Fibroblast of villous mesenchyme (primary cell): ENCODE results near the gene STAMBP. TPM values are rescaled to one million over a fixed set of nuclear protein-coding genes. Genes with fewer than 3 reads are reported as not detected.
"Not testable (repeated sequence)": the region's sequence is repeated elsewhere in the genome, so short reads cannot be mapped to it uniquely, and the experiment has no call there.

Source experiments
- DNase-seq: peaks from one replicate; pipeline ENCODE4 v3.0.0-alpha.2; 2010; ENCODE audit warnings: low read depth
- H3K4me3 ChIP-seq: 2 replicates; pipeline ENCODE4 v1.5.1; 2011; ENCODE audit warnings: low read depth, mild to moderate bottlenecking, low read length
- total RNA-seq: library from RNA; depleted of rRNA; stranded (reverse); fragments of >200 nt; gene quantifications from 2 replicates; pipeline ENCODE4 v1.2.3, GENCODE V29; 2012
- TF ChIP-seq, protein P1 (sequence below): IDR thresholded peaks from 2 replicates; pipeline ENCODE4 v1.5.1; 2012; ENCODE audit warnings: low read depth, mild to moderate bottlenecking, low read length; ENCODE audit not compliant: insufficient read depth

The STAMBP gene
- total RNA-seq, 1 donor = 28.5 TPM

- no peak for DNase-seq
- TF ChIP-seq, protein P1, sequence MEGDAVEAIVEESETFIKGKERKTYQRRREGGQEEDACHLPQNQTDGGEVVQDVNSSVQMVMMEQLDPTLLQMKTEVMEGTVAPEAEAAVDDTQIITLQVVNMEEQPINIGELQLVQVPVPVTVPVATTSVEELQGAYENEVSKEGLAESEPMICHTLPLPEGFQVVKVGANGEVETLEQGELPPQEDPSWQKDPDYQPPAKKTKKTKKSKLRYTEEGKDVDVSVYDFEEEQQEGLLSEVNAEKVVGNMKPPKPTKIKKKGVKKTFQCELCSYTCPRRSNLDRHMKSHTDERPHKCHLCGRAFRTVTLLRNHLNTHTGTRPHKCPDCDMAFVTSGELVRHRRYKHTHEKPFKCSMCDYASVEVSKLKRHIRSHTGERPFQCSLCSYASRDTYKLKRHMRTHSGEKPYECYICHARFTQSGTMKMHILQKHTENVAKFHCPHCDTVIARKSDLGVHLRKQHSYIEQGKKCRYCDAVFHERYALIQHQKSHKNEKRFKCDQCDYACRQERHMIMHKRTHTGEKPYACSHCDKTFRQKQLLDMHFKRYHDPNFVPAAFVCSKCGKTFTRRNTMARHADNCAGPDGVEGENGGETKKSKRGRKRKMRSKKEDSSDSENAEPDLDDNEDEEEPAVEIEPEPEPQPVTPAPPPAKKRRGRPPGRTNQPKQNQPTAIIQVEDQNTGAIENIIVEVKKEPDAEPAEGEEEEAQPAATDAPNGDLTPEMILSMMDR = no peak
- H3K4me3 ChIP-seq = no peak overlapping the region
Observed at GRCh38 chr2:73899801-73900336, 71.1 kb downstream of the STAMBP start.

- no peak overlapping the region for H3K4me3 ChIP-seq
- TF ChIP-seq, protein P1 = no peak
- no peak for DNase-seq
Observed at GRCh38 chr2:73901143-73901542, 72.4 kb downstream of the STAMBP start.

GRCh38 chr2:73902284-73902683, 73.5 kb downstream of the STAMBP start:
- no peak for DNase-seq
- no peak overlapping the region for H3K4me3 ChIP-seq
- TF ChIP-seq, protein P1 = no peak

DNA sequence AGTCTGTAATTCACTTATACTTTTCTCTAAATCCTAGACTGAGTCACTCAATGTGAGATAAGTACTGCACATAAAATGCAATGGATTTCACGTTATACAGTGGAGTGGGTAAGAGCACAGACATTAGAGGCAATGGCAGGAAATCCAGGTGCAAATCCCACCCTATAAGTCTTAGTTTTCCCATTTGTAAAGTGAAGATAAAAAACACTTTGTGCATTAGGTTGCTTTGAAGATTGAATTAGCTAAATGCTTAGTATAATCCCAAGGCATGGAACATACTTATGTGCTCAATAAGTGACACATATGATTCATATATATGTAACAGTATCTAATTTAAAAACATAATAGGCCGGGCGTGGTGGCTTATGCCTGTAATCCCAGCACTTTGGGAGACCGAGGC, 74.6 kb downstream of the STAMBP start:
- no peak overlapping the region for H3K4me3 ChIP-seq
- DNase-seq = no peak
- TF ChIP-seq, protein P1 = no peak

DNA sequence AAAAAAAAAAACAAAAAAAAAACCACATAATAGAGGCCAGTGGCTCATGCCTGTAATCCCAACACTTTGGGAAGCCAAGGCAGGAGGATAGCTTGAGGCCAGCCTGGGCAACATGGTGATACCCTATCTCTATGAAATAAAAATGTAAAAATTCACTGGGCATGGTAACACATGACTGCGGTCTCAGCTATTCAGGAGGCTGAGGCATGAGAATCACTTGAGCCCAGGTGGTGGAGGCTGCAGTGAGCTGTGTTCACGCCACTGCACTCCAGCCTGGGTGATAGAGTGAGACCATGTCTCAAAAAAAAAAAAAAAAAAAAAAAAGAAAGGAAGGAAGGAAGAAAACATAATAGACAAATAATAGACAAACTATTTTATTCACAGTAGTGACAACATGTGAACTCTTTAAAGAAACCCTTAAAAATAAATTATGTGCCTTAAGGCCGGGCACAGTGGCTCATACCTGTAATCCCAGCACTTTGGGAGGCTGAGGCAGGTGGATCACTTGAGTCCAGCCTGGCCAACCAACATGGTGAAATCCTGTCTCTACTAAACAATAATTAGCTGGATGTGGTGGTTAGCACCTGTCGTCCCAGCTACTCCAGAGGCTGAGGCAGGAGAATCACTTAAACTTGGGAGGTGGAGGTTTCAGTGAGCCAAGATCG, 75.3 kb downstream of the STAMBP start:
- not testable (repeated sequence) for H3K4me3 ChIP-seq, DNase-seq

GRCh38 chr2:73904952-73905351, 76.2 kb downstream of the STAMBP start:
- no peak overlapping the region for H3K4me3 ChIP-seq
- DNase-seq = no peak
- TF ChIP-seq, protein P1 = no peak

DNA sequence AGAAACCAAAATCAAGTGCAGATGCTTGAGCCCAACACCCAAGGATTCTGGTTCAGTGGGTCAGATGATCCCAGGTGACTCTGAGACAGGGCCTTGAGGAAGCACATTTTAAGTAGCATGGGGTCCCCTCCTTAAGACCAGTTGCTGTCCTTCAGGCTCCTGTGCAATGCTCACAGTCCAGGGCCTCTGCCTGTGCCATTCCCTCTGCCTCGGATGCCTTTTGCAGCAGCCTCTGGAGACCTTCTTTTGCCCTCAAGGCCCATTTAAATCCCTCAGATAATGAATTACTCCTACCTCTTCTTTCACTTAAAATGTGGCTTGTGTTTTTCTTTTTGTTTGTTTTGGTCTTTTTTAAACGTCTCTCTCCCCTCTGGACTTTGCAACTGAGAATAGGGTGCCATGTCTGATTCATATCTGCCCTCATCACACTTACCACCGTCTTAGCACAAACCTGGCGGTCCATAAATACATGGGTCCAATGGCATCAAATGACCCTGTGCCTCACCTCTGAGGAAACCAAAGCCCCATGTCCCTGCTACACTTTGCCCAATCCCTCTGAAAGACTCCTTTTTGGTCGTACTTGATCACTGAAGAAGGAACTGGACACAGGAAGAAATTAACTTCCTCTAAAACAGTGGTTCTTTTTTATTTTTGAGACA, 78.2 kb downstream of the STAMBP start:
- TF ChIP-seq, protein P1 = no peak
- DNase-seq = no peak
- no peak overlapping the region for H3K4me3 ChIP-seq
